Testis (tissue), 3 donors: Measurements from ENCODE around the gene CAMTA1. TPM values are rescaled to one million over a fixed set of nuclear protein-coding genes. Genes with fewer than 3 reads are reported as not detected.

Experiments used
- DNase-seq: peaks from one replicate; pipeline ENCODE4 v3.0.0-alpha.2; 2019
- H3K27ac ChIP-seq, 2 donors: fragments of 200-600 bp; sonication (generic); one replicate each; pipeline ENCODE4 v1.5.1; 2019
- H3K27me3 ChIP-seq: fragments of 200-600 bp; sonication (generic); one replicate; pipeline ENCODE4 v1.5.1; 2019
- H3K36me3 ChIP-seq: fragments of 200-600 bp; sonication (generic); one replicate; pipeline ENCODE4 v1.5.1; 2017; ENCODE audit warnings: low read depth; ENCODE audit errors: missing control alignments
- H3K4me1 ChIP-seq: fragments of 200-600 bp; sonication (generic); one replicate; pipeline ENCODE4 v1.5.1; 2019
- H3K4me3 ChIP-seq, 2 donors: fragments of 200-600 bp; sonication (generic); one replicate each; pipeline ENCODE4 v1.5.1; 2017 to 2019
- H3K9me3 ChIP-seq: fragments of 200-600 bp; sonication (generic); one replicate; pipeline ENCODE4 v1.5.1; 2017
- CTCF ChIP-seq, 3 experiments: fragments of 450-650 bp in 2 of 3; fragments of 200-600 bp in 1 of 3; sonication (generic) in 1 of 3; IDR thresholded peaks; one replicate each; pipeline ENCODE4 v1.5.1; 2016 to 2019; ENCODE audit warnings: antibody characterized with exemption in 3 of 3, mild to moderate bottlenecking in 2 of 3, moderate library complexity in 1 of 3
- POLR2A ChIP-seq: fragments of 450-650 bp; IDR thresholded peaks from one replicate; pipeline ENCODE4 v1.6.1; 2017; ENCODE audit warnings: antibody characterized with exemption, mild to moderate bottlenecking, moderate library complexity
- WGBS, 2 donors: methylation state at CpG; one replicate each; pipeline ENCODE4 v1.1.5; 2018; 5-methylcytosine and 5-hydroxymethylcytosine counted together
- intact Hi-C: fragments of 100-400 bp; cut with DNase I; formaldehyde crosslinking; loops from one replicate; pipeline ENCODE4 v1.15.1; 2023; ENCODE audit warnings: low total_unique reads
- polyA plus RNA-seq: library from polyadenylated mRNA; stranded (reverse); fragments of 350-450 nt; fragmentation: Illumina TruSeq; extraction: RNeasy Lipid Tissue Mini Kit (QIAGEN cat#74804); gene quantifications from one replicate; pipeline ENCODE4 v1.2.3, GENCODE V29; 2014; ENCODE audit warnings: low read depth, low replicate concordance; ENCODE audit not compliant: insufficient read depth
- total RNA-seq, 2 donors: library from RNA; depleted of rRNA; stranded (reverse); fragments of >200 nt; gene quantifications; one replicate each; pipeline ENCODE4 v1.2.3, GENCODE V29; 2016

The CAMTA1 gene
- total and polyA plus RNA-seq, 3 donors from 2014 or later = 116 to 158 (median 119) TPM

DNA sequence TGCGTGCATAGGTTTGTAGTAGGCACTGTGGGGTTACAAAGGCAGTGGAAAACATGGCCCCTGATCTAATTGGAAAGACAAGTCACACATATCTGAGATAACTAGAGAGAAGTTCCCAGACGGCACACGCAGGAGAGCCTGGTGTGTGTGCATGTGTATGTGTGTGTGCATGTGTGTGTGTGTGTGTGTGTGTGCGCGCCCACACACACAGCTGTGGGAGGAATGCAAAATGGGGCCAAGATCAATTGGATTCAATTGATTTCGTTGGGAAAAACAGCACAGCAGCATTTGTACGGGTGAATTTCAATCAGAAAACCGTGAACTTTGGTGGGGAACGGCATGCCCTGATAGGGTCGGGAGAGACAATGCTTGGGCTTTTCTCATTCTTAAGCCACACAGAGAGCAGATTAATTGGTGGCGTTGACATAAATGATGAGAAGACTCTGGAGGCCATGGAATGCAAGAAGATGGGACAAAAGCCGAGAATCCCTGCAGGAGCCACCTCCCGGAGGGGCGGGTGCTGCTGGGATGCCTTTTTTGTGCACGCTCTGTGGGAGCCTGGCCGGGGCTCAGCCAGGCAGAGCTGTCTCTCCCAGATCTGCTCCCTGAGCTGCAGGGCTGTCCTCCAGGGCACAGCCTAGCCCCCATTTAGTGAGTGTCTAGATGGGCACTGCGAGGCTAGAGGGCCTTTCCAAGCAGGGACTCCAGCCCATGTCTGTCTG is 322.0 kb downstream of the CAMTA1 start:
- intact Hi-C loops = no loop called here
- 80 to 83% methylated on average over 17 of the region's 17 CpGs for WGBS, 2 donors
- no peak for DNase-seq
- H3K9me3 ChIP-seq = no peaks in the 10 kb centered on the region
- no peaks in the 10 kb centered on the region for H3K36me3 ChIP-seq
- H3K27ac ChIP-seq = no peak overlapping the region
- TF ChIP-seq CTCF (IDR thresholded peaks at IDR 0.05) (no peak), POLR2A (no peak)
- H3K4me3 ChIP-seq = no peak overlapping the region
- no peaks in the 10 kb centered on the region for H3K4me1 ChIP-seq
- no peaks in the 10 kb centered on the region for H3K27me3 ChIP-seq

DNA sequence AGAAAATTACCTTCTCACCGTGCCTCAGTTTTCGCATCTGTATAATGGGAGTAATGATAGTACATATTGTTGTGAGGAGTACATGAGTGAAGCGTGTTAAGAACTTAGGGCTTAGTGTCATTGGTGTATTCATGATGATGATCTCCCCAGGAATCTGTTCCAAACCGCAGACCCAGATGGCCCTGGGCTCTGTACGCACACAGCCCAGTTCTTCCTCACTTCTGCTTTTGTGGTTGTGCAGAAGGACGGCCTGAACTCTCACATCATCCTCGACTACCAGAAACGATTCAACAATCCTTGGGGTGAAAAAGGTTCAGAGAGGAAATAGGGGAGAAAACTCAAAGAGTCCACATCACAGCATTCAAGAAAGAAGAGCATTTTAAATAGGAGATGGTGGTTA is 323.0 kb downstream of the CAMTA1 start:
- WGBS, 2 donors = 90 to 95% methylated on average over 8 of the region's 8 CpGs
- Histone ChIP-seq H3K27ac (no peak overlapping the region), H3K9me3 (no peaks in the 10 kb centered on the region), H3K4me1 (no peaks in the 10 kb centered on the region), H3K27me3 (no peaks in the 10 kb centered on the region), H3K4me3 (no peak overlapping the region), H3K36me3 (no peaks in the 10 kb centered on the region)
- TF ChIP-seq CTCF (IDR thresholded peaks at IDR 0.05) (no peak), POLR2A (no peak)
- intact Hi-C loops = no loop called here
- DNase-seq = no peak

DNA sequence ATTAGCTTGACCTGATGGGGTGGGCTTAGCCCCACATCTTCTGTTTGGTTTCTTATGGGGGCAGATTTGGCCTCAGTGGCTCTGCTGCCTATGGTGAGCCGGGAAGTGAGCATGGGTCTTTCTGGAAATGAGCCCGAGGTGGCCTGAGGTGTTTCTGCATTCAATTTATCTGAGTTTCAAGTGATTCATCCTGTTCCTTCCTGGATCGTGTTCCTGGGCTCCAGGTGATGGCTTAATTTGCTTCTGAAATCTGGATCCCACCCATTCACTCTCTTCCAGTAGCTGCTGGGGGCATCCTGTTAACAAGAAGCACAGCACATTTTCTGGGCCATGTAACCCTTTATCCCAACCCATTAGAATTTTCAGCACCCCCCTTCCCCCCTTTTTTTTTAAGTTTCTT is 324.6 kb downstream of the CAMTA1 start:
- intact Hi-C loops = no loop called here
- Histone ChIP-seq H3K9me3 (no peaks in the 10 kb centered on the region), H3K36me3 (no peaks in the 10 kb centered on the region), H3K4me3 (no peak overlapping the region), H3K4me1 (no peaks in the 10 kb centered on the region), H3K27ac (no peak overlapping the region), H3K27me3 (no peaks in the 10 kb centered on the region)
- no peak for DNase-seq
- TF ChIP-seq CTCF (IDR thresholded peaks at IDR 0.05) (no peak), POLR2A (no peak)
- WGBS, 2 donors = 82% methylated on average over 3 of the region's 3 CpGs

- intact Hi-C loops = no loop called here
- WGBS, 2 donors = 82 to 90% methylated on average over 8 of the region's 8 CpGs
These were observed 325.1 kb downstream of the CAMTA1 start for GRCh38 chr1:7110321-7110720.

More at GRCh38 chr1:7110321-7110720, 325.1 kb downstream of the CAMTA1 start:
- no peak overlapping the region for H3K4me3 ChIP-seq
- H3K9me3 ChIP-seq = no peaks in the 10 kb centered on the region
- no peak overlapping the region for H3K27ac ChIP-seq
- DNase-seq = no peak
- H3K36me3 ChIP-seq = no peaks in the 10 kb centered on the region
- H3K27me3 ChIP-seq = no peaks in the 10 kb centered on the region
- TF ChIP-seq CTCF (IDR thresholded peaks at IDR 0.05) (no peak), POLR2A (no peak)
- no peaks in the 10 kb centered on the region for H3K4me1 ChIP-seq
